ENCODE results near the gene PIGZ.

DNA sequence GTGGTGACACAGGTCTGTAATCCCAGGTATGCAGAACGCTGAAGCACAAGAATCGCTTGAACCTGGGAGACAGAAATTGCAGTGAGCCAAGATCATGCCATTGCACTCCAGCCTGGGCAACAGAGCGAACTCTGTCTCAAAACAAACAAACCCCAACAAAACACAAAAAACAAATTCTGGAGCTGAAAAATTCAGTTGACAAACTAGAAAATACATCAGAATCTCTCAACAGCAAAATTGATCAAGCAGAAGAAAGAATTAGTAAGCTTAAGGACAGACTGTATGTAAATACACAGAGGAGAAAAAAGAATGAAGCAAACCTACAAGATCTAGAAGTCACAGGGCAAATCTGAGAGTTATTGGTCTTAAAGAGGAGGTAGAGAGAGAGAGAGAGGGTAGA lies 51.6 kb downstream of the PIGZ start:
- no peak for TF ChIP-seq POLR2A (IDR thresholded peaks at IDR 0.05)
- TF ChIP-seq, protein P1, sequence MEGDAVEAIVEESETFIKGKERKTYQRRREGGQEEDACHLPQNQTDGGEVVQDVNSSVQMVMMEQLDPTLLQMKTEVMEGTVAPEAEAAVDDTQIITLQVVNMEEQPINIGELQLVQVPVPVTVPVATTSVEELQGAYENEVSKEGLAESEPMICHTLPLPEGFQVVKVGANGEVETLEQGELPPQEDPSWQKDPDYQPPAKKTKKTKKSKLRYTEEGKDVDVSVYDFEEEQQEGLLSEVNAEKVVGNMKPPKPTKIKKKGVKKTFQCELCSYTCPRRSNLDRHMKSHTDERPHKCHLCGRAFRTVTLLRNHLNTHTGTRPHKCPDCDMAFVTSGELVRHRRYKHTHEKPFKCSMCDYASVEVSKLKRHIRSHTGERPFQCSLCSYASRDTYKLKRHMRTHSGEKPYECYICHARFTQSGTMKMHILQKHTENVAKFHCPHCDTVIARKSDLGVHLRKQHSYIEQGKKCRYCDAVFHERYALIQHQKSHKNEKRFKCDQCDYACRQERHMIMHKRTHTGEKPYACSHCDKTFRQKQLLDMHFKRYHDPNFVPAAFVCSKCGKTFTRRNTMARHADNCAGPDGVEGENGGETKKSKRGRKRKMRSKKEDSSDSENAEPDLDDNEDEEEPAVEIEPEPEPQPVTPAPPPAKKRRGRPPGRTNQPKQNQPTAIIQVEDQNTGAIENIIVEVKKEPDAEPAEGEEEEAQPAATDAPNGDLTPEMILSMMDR (IDR thresholded peaks at IDR 0.05) = no peak
- no peak for TF ChIP-seq POLR2AphosphoS5 (IDR thresholded peaks at IDR 0.05)
